ENCODE results near the gene KCNJ12. TPM values are rescaled to one million over a fixed set of nuclear protein-coding genes. Genes with fewer than 3 reads are reported as not detected.
"Not testable (repeated sequence)": the region's sequence is repeated elsewhere in the genome, so short reads cannot be mapped to it uniquely, and the experiment has no call there.

Gene KCNJ12
- total RNA-seq, 1 donor from 2014 or later, result 3.6 TPM

GRCh38 chr17:21406616-21407404 lies 30.7 kb downstream of the KCNJ12 start:
- DNase-seq (ENCODE audit: low spot score), result not testable (repeated sequence)

- not testable (repeated sequence) for DNase-seq (ENCODE audit: low spot score)
These were observed 31.6 kb downstream of the KCNJ12 start for GRCh38 chr17:21407752-21408151.

GRCh38 chr17:21408224-21408623 lies 32.1 kb downstream of the KCNJ12 start:
- not testable (repeated sequence) for DNase-seq (ENCODE audit: low spot score)

GRCh38 chr17:21408766-21409300 lies 32.7 kb downstream of the KCNJ12 start:
- DNase-seq (ENCODE audit: low spot score), result not testable (repeated sequence)

GRCh38 chr17:21409388-21409787 lies 33.2 kb downstream of the KCNJ12 start:
- not testable (repeated sequence) for DNase-seq (ENCODE audit: low spot score)

- not testable (repeated sequence) for DNase-seq (ENCODE audit: low spot score)
These were observed 33.8 kb downstream of the KCNJ12 start for GRCh38 chr17:21409971-21410370.

GRCh38 chr17:21410371-21410770 lies 34.2 kb downstream of the KCNJ12 start:
- DNase-seq (ENCODE audit: low spot score), result not testable (repeated sequence)

- DNase-seq (ENCODE audit: low spot score), result not testable (repeated sequence)
These were observed 34.9 kb downstream of the KCNJ12 start for GRCh38 chr17:21410906-21411678.

GRCh38 chr17:21411679-21412205 lies 35.6 kb downstream of the KCNJ12 start:
- not testable (repeated sequence) for DNase-seq (ENCODE audit: low spot score)

- not testable (repeated sequence) for DNase-seq (ENCODE audit: low spot score)
These were observed 36.1 kb downstream of the KCNJ12 start for GRCh38 chr17:21412207-21412681.

GRCh38 chr17:21413570-21414279 lies 37.6 kb downstream of the KCNJ12 start:
- not testable (repeated sequence) for DNase-seq (ENCODE audit: low spot score)

- DNase-seq (ENCODE audit: low spot score), result not testable (repeated sequence)
These were observed 38.5 kb downstream of the KCNJ12 start for GRCh38 chr17:21414616-21415015.

GRCh38 chr17:21415166-21415990 lies 39.2 kb downstream of the KCNJ12 start:
- DNase-seq (ENCODE audit: low spot score), result not testable (repeated sequence)

- not testable (repeated sequence) for DNase-seq (ENCODE audit: low spot score)
These were observed 40.4 kb downstream of the KCNJ12 start for GRCh38 chr17:21416471-21416981.

GRCh38 chr17:21417349-21417748 lies 41.2 kb downstream of the KCNJ12 start:
- DNase-seq (ENCODE audit: low spot score), result not testable (repeated sequence)

GRCh38 chr17:21417921-21418320 lies 41.8 kb downstream of the KCNJ12 start:
- no peak for DNase-seq (ENCODE audit: low spot score)

GRCh38 chr17:21418446-21419298 lies 42.5 kb downstream of the KCNJ12 start:
- no peak for DNase-seq (ENCODE audit: low spot score)

- DNase-seq (ENCODE audit: low spot score), result no peak
These were observed 43.4 kb downstream of the KCNJ12 start for GRCh38 chr17:21419299-21420239.

Measured in umbilical cord (tissue), 2 donors.